Bronchial epithelial cell (primary cell): ENCODE measurements around the gene ZNF669. TPM values are rescaled to one million over a fixed set of nuclear protein-coding genes. Genes with fewer than 3 reads are reported as not detected.

ENCODE experiments used
- DNase-seq: peaks from one replicate; pipeline ENCODE4 v3.0.0-alpha.2; 2010; ENCODE audit warnings: low read depth
- FAIRE-seq: peaks from 2 replicates; lab custom pipeline; 2011; peaks lifted over from hg19 to GRCh38; lab: Jason Lieb, UNC
- H3K27me3 ChIP-seq: 2 replicates; pipeline ENCODE4 v1.5.1; 2011; ENCODE audit warnings: low read length; ENCODE audit not compliant: control insufficient read depth, insufficient read depth
- H3K36me3 ChIP-seq: 2 replicates; pipeline ENCODE4 v1.5.1; 2011; ENCODE audit warnings: low read length; ENCODE audit not compliant: control insufficient read depth, insufficient read depth
- H3K4me3 ChIP-seq: 2 replicates; pipeline ENCODE4 v1.5.1; 2011; ENCODE audit warnings: mild to moderate bottlenecking, low read depth, low read length, control low read depth
- CTCF ChIP-seq: IDR thresholded peaks from 2 replicates; pipeline ENCODE4 v1.5.1; 2011; ENCODE audit warnings: mild to moderate bottlenecking, moderate library complexity, low read length, control low read depth, inconsistent platforms; ENCODE audit not compliant: insufficient read depth, severe bottlenecking
- total RNA-seq: library from RNA; depleted of rRNA; stranded (reverse); fragments of >200 nt; gene quantifications from 2 replicates; pipeline ENCODE4 v1.2.1, GENCODE V29; 2014

The ZNF669 gene
- total RNA-seq, 1 donor from 2014 or later = 10.3 TPM

GRCh38 chr1:247088967-247089366 lies 15.2 kb downstream of the ZNF669 start:
- no peaks in the 10 kb centered on the region for H3K36me3 ChIP-seq
- H3K27me3 ChIP-seq = no peaks in the 10 kb centered on the region
- DNase-seq (no peak), FAIRE-seq (no peak)
- TF ChIP-seq CTCF = no peak
- no peak overlapping the region for H3K4me3 ChIP-seq

GRCh38 chr1:247087256-247087655 lies 16.9 kb downstream of the ZNF669 start:
- no peak for DNase-seq
- H3K27me3 ChIP-seq = no peaks in the 10 kb centered on the region
- H3K4me3 ChIP-seq = no peak overlapping the region
- FAIRE-seq = no peak
- no peak for TF ChIP-seq CTCF
- H3K36me3 ChIP-seq = no peaks in the 10 kb centered on the region

- no peak for FAIRE-seq
- TF ChIP-seq CTCF = no peak
- Histone ChIP-seq H3K36me3 (no peaks in the 10 kb centered on the region), H3K4me3 (no peak overlapping the region), H3K27me3 (no peaks in the 10 kb centered on the region)
- DNase-seq = no peak
Measured at GRCh38 chr1:247085310-247085709, 18.8 kb downstream of the ZNF669 start.

GRCh38 chr1:247084771-247085170 lies 19.4 kb downstream of the ZNF669 start:
- DNase-seq = no peak
- Histone ChIP-seq H3K36me3 (no peaks in the 10 kb centered on the region), H3K27me3 (no peaks in the 10 kb centered on the region), H3K4me3 (no peak overlapping the region)
- FAIRE-seq = no peak
- no peak for TF ChIP-seq CTCF

GRCh38 chr1:247079141-247079874 lies 24.8 kb downstream of the ZNF669 start:
- no peak for TF ChIP-seq CTCF
- DNase-seq = no peak
- peak; percentile 60 for FAIRE-seq
- Histone ChIP-seq H3K27me3 (no peaks in the 10 kb centered on the region), H3K4me3 (no peak overlapping the region), H3K36me3 (no peaks in the 10 kb centered on the region)
